NCI-H2081 (cell line): Measurements from ENCODE around the gene CYP26B1.

Source experiments
- DNase-seq, 2 experiments: peaks; one replicate each; lab custom pipeline; 2025; lab: John Stamatoyannopoulos, UW

CYP26B1 gene

DNA sequence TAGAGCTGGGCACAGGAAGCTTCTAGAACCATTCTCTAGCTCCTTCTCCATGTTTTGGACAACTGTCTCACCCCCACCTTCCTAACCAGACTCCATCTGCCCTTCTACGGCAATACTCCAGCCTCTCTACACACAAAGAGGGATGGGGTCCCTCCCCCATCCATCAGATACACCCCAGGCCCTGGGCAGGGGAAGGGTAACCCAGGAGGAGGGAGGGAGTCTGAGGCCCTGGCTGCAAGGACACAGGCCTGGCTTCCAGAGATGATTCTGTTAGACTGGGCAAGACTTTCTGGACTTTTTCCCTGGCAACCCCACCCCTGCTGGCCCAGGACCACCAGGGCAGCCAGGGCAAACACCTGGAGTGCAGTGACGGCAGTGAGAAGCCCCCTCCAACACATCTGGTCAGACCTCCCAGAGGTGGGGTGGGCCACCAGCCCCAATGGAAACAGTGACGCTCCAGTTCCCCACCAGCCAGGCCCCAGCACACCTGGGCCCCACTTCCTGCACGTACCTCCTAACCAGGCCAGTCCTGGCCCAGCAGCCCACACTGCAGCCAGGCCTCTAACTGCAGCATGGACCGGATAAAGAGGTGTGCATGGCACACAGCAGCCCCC, 6.5 kb downstream of the CYP26B1 start:
- DNase-seq = no peak

DNA sequence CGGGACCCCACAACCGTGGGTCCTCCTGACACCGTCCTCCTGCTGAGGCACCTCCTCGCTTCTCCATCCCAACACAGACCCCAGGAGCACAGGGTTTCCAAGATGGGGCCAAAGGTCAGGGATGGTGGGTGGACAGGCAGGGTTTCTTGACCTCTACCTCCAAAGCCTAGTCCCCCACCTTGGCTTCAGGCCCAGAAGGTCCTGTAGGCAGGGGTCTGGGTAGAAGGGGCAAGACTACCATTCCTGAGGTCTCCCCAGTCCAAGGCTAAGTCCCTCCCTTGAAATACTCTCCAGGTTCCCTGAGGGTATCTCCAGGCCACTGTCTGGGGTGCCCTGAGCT, 7.1 kb downstream of the CYP26B1 start:
- no peak for DNase-seq

- no peak for DNase-seq
Observed at GRCh38 chr2:72139874-72140620, 7.6 kb downstream of the CYP26B1 start.

DNA sequence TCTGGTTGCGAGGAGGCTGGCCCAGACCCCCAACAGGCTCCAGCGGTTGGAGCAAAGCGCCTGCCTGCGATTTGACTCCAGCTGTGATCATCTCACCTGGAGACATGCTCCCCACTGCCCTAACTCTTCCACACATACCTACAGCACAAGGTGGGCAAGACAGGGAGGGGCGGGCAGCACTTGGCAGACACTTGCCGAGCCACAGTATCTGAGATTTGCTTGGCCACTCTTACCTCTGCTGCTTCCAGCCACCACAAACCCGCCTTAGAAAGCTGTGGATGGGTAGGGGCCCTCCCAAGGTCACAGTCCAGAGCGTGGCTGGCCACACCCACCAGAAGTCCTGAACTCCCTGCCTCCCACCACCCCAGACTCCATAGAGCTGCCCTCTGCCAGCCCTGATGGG, 8.2 kb downstream of the CYP26B1 start:
- DNase-seq = no peak

- DNase-seq = no peak
Observed at GRCh38 chr2:72138921-72139381, 8.7 kb downstream of the CYP26B1 start.

- DNase-seq = no peak
Observed at GRCh38 chr2:72138011-72138881, 9.4 kb downstream of the CYP26B1 start.

DNA sequence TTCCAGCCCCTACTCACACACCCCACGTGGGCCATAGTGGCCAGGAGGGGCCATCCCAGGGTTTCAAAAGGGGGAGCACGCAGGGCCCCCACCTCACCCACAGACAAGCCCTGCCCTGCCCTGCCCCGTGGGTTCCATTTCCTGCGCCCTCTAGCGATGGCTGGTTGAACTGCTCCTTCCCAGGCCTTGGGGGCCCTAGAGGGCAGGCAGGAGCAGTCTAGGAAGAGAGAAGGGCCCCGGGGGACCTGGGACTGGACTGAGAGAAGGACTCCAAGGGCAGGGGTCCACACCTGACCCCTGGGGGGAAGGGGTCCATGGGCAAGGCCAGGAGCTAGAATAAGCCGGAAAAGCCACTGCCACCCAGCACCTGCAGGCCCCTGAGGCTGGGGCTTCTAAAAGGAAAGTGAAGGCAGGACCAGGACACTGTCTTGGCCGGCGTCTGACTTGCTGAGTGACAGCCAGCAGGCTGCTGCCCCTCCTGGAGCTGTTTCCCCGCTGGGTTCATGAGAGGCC, 10.1 kb downstream of the CYP26B1 start:
- DNase-seq = no peak

GRCh38 chr2:72136933-72137497, 10.6 kb downstream of the CYP26B1 start:
- no peak for DNase-seq

DNA sequence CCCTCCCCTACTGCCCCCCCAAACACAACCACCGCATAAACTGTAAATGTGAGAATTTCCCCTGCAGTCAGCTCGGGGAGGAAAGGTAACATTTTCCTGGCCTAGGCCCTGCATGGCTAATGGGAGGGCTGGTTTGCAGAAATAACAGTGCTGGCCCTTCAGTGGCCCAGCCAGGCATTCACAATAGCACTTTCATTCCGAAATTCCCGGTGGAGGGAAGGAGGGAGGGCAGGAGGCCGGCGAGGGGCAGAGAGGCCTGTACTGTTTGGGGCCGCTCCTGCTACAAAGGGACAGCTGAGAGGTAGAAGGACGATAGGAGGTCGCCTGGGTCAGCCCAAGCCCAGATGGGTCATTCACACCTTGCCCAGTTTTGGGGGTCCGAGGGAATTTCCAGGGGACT, 11.3 kb downstream of the CYP26B1 start:
- no peak for DNase-seq

DNA sequence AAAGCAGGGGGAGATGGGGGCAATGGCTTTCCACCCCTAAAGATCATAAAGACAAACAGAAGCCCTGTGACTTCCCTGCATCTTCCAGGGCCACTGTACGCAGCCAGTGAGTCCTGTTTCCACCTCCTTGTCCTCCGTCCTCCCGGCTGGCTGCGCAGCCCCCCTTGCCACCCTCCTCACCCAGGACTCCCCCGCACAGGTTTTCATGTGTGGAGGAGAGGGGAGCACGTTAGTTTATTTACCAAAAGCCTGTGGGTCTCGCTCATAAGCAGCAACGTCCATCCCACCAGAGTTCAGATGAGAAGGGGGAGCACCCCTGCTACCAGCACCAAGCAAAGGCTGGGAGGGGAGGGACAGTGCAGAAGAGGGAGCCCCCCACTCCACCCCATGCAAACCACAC, 11.7 kb downstream of the CYP26B1 start:
- no peak for DNase-seq

GRCh38 chr2:72134997-72135800, 12.5 kb downstream of the CYP26B1 start:
- no peak for DNase-seq

DNA sequence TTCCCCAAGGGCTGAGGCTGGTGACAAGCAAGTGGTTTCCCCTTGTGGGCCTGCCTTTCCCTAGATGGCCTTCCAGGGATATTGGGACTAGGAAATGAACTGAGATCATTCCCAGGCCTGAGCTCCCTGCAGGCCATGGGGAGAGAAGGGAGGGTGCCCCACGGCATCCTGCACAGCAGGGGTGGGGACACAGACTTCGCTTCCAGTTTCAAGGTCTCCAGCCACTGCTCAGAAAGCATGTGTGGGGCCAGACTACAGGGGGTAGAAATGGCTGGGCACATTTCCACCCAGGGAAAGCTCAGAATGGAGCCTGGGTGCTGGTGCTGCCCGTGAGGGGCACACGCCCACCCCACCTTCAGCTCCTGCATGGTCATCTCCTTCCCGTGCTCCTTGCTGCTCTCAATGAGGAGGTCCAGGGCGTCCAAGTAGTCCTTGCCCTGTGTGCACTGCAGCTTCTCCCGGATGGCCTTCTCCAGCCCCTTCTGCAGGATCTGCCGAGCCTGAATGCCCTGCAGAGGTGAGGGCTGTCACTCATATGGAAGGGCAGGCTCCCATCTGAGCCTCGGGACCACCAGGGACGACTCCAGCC, 13.2 kb downstream of the CYP26B1 start:
- no peak for DNase-seq

DNA sequence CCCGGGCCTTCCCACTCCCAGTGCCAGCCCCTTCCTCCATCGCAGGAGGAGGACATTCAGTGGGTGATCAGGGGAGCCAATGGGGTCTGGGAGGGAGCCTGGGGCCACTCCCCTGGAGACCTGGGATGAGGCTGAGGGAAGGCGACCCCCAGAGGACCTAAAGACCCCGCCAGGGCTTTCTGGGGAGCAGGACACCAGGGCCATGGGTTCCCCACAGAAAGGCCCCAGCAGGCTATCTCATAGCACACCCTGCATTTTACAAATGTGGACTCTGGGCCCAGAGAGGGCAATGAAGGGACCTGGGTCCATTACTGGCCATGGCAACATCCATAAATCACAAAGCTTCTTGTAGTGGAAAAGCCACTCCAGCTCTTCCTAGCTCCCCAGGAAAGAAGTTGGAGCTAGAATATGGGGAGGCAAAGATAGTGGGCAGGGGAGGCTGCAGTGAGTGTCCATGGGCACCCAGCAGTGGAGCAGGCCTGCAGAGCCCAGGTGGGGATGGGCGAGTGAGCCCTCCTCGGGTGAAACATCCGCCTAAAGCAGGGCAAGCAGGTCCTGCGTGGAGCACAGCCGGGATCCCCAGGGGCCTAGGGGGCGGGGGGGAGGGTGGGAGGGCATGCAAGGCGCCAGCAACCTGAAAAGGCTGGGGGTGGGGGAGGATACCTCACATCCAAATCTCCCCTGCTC, 13.8 kb downstream of the CYP26B1 start:
- DNase-seq = no peak

DNA sequence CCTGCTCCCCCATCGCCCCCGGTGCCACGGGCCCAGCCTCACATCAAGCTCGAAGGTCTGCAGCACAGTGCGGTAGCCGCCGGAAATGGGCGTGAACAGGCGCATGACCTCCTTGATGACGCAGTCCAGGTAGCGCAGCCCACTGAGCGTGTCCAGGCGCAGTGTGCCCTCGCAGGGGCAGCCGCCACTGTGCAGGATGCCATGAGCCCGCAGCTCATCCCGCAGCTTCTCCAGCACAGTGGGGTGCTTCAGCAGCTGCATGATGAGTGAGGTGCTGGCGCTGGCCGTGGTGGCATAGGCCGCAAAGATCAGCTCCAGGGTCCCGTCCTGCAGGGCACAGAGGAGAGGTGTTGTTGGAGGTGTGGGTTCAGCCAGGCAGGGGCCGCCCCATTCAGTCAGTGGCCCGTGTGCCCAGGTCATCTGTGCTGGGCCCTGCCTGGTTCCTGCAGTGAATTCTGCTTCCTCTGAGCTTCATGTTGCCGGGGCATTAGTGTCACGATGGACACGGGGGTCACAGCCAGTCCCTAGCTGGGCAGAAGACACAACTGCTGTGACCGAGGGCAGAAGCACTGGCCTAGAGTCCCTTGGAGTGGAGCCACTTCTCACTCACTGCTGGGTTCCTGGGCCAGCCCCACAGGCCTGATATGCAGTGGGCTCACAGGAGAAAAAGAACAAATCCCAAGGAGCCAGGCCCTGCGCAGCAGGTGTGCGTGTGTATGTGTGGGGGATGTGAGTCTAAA, 14.5 kb downstream of the CYP26B1 start:
- DNase-seq = no peak

GRCh38 chr2:72131916-72132841, 15.5 kb downstream of the CYP26B1 start:
- no peak for DNase-seq

- DNase-seq = no peak
Observed at GRCh38 chr2:72131371-72131891, 16.2 kb downstream of the CYP26B1 start.

GRCh38 chr2:72130659-72131360, 16.9 kb downstream of the CYP26B1 start:
- no peak for DNase-seq
